HepG2 (cell line): ENCODE results near the gene PTH2. TPM values are rescaled to one million over a fixed set of nuclear protein-coding genes. Genes with fewer than 3 reads are reported as not detected.

Experiments used
- CTCF ChIP-seq: sonication (generic); formaldehyde crosslinking; IDR thresholded peaks from 2 replicates; pipeline ENCODE4 v1.5.0; 2020; ENCODE audit warnings: mild to moderate bottlenecking, missing genetic modification reagents, moderate library complexity
- E2F2 ChIP-seq: sonication (generic); formaldehyde crosslinking; IDR thresholded peaks from 2 replicates; pipeline ENCODE4 v1.4.0; 2020; ENCODE audit warnings: missing genetic modification reagents, borderline replicate concordance
- HINFP ChIP-seq: sonication (generic); formaldehyde crosslinking; IDR thresholded peaks from 2 replicates; pipeline ENCODE4 v1.4.0; 2020; ENCODE audit warnings: low read depth, mild to moderate bottlenecking, missing genetic modification reagents
- RFX1 ChIP-seq: fragments of 450-650 bp; IDR thresholded peaks from 2 replicates; pipeline ENCODE4 v1.6.1; 2017
- RNF2 ChIP-seq: fragments of 450-650 bp; conservative IDR thresholded peaks from 2 replicates; pipeline ENCODE4 v1.6.1; 2016; ENCODE audit warnings: low read depth
- STAG1 ChIP-seq: sonication (generic); formaldehyde crosslinking; IDR thresholded peaks from 2 replicates; pipeline ENCODE4 v1.4.0; 2020; ENCODE audit warnings: missing genetic modification reagents
- ZBTB42 ChIP-seq: sonication (generic); formaldehyde crosslinking; IDR thresholded peaks from 2 replicates; pipeline ENCODE4 v1.5.0; 2020; ENCODE audit warnings: mild to moderate bottlenecking, missing genetic modification reagents
- ZNF260 ChIP-seq: sonication (generic); formaldehyde crosslinking; IDR thresholded peaks from 2 replicates; pipeline ENCODE4 v1.4.0; 2020; ENCODE audit warnings: missing genetic modification reagents, low read depth, mild to moderate bottlenecking, borderline replicate concordance
- polyA plus RNA-seq, 8 experiments: library from polyadenylated mRNA; depleted of rRNA in 3 of 8; stranded (reverse) in 7 of 8; unstranded in 1 of 8; fragments of >200 nt; fragmentation: Illumina TruSeq in 4 of 8; extraction: Trizol in 4 of 8; gene quantifications; 2 replicates each; pipeline versions ENCODE4 v1.2.1 to v1.2.3, GENCODE V29; 2011 to 2016; ENCODE audit warnings: low read depth in 4 of 8, missing spikeins in 1 of 8, mixed read lengths in 1 of 8; ENCODE audit not compliant: insufficient read depth in 1 of 8
- total RNA-seq, 5 experiments: library from RNA; depleted of rRNA; stranded (reverse); fragments of >200 nt; fragmentation: Illumina TruSeq; extraction: Trizol; gene quantifications; 2 replicates each; pipeline ENCODE4 v1.2.3, GENCODE V29; 2016; ENCODE audit warnings: low read depth in 1 of 5
- TF ChIP-seq, protein P1 (sequence below): sonication (generic); formaldehyde crosslinking; IDR thresholded peaks from 2 replicates; pipeline ENCODE4 v1.4.0; 2020; ENCODE audit warnings: missing genetic modification reagents
- TF ChIP-seq, protein P2 (sequence below): IDR thresholded peaks from 2 replicates; pipeline ENCODE4 v1.6.1; 2012; ENCODE audit warnings: low read length, improper control_type of control experiment
- TF ChIP-seq, protein P3 (sequence below): sonication (generic); formaldehyde crosslinking; IDR thresholded peaks from 2 replicates; pipeline ENCODE4 v1.4.0; 2020; ENCODE audit warnings: missing genetic modification reagents, low read depth, mild to moderate bottlenecking, borderline replicate concordance

Gene PTH2
- total and polyA plus RNA-seq, 2 of the 13 experiments (the other 11 are each of a cell fraction or from before 2014, with no cell fraction given): not detected

- TF ChIP-seq HINFP (CRISPR knock-in tag) (no peak), E2F2 (CRISPR knock-in tag) (no peak), CTCF (CRISPR knock-in tag) (peak; percentile 44), ZBTB42 (CRISPR knock-in tag) (no peak), RNF2 (no peak), STAG1 (CRISPR knock-in tag) (0 out of 2 replicates have a peak, but pooled peaks have one; percentile 9), ZNF260 (no peak), RFX1 (no peak)
- TF ChIP-seq, protein P1, sequence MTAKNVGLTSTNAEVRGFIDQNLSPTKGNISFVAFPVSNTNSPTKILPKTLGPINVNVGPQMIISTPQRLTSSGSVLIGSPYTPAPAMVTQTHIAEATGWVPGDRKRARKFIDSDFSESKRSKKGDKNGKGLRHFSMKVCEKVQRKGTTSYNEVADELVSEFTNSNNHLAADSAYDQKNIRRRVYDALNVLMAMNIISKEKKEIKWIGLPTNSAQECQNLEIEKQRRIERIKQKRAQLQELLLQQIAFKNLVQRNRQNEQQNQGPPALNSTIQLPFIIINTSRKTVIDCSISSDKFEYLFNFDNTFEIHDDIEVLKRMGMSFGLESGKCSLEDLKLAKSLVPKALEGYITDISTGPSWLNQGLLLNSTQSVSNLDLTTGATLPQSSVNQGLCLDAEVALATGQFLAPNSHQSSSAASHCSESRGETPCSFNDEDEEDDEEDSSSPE: no peak
- TF ChIP-seq, protein P2, sequence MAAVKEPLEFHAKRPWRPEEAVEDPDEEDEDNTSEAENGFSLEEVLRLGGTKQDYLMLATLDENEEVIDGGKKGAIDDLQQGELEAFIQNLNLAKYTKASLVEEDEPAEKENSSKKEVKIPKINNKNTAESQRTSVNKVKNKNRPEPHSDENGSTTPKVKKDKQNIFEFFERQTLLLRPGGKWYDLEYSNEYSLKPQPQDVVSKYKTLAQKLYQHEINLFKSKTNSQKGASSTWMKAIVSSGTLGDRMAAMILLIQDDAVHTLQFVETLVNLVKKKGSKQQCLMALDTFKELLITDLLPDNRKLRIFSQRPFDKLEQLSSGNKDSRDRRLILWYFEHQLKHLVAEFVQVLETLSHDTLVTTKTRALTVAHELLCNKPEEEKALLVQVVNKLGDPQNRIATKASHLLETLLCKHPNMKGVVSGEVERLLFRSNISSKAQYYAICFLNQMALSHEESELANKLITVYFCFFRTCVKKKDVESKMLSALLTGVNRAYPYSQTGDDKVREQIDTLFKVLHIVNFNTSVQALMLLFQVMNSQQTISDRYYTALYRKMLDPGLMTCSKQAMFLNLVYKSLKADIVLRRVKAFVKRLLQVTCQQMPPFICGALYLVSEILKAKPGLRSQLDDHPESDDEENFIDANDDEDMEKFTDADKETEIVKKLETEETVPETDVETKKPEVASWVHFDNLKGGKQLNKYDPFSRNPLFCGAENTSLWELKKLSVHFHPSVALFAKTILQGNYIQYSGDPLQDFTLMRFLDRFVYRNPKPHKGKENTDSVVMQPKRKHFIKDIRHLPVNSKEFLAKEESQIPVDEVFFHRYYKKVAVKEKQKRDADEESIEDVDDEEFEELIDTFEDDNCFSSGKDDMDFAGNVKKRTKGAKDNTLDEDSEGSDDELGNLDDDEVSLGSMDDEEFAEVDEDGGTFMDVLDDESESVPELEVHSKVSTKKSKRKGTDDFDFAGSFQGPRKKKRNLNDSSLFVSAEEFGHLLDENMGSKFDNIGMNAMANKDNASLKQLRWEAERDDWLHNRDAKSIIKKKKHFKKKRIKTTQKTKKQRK: no peak
- TF ChIP-seq, protein P3, sequence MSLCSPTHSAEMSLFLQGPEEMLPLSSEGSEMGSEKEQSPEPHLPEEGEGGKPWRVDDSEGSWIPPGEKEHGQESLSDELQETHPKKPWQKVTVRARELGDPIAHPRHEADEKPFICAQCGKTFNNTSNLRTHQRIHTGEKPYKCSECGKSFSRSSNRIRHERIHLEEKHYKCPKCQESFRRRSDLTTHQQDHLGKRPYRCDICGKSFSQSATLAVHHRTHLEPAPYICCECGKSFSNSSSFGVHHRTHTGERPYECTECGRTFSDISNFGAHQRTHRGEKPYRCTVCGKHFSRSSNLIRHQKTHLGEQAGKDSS: no peak
- TF ChIP-seq, all 625 proteins: peak for 3
Measured at GRCh38 chr19:49469828-49470614, 46.8 kb upstream of the PTH2 start (continued).
